K562 (cell line): ENCODE measurements around the gene RNF26. TPM values are rescaled to one million over a fixed set of nuclear protein-coding genes. Genes with fewer than 3 reads are reported as not detected.

Source experiments
- BCL6 ChIP-seq: fragments of 250-450 bp; sonication (Bioruptor Pico); IDR thresholded peaks from 2 replicates; pipeline ENCODE4 v1.4.0; 2020
- CXXC5 ChIP-seq: fragments of 250-450 bp; sonication (Bioruptor Pico); IDR thresholded peaks from 2 replicates; pipeline ENCODE4 v1.8.0; 2022; ENCODE audit warnings: inconsistent platforms, mild to moderate bottlenecking, moderate library complexity
- DDX20 ChIP-seq: fragments of 450-650 bp; IDR thresholded peaks from 2 replicates; pipeline ENCODE4 v1.6.1; 2016; ENCODE audit warnings: missing genetic modification characterization, low read depth, mild to moderate bottlenecking, missing compliant biosample characterization, moderate library complexity
- HLTF ChIP-seq: fragments of 450-650 bp; IDR thresholded peaks from 2 replicates; pipeline ENCODE4 v1.6.1; 2016
- KAT8 ChIP-seq: fragments of 450-650 bp; IDR thresholded peaks from 2 replicates; pipeline ENCODE4 v1.6.1; 2016; ENCODE audit warnings: low read depth, mild to moderate bottlenecking
- LEF1 ChIP-seq: fragments of 450-650 bp; IDR thresholded peaks from 2 replicates; pipeline ENCODE4 v1.6.1; 2016; ENCODE audit warnings: mild to moderate bottlenecking
- NFRKB ChIP-seq: fragments of 450-650 bp; IDR thresholded peaks from 2 replicates; pipeline ENCODE4 v1.6.1; 2016; ENCODE audit warnings: low read depth
- RBM34 ChIP-seq: fragments of 200-400 bp; formaldehyde crosslinking; IDR thresholded peaks from 2 replicates; pipeline ENCODE4 v1.6.1; 2018; ENCODE audit warnings: low read length, borderline replicate concordance; ENCODE audit not compliant: insufficient read depth
- SMC3 ChIP-seq: conservative IDR thresholded peaks from 2 replicates; pipeline ENCODE4 v1.6.1; 2011; ENCODE audit warnings: low read depth, low read length, improper control_type of control experiment; ENCODE audit not compliant: insufficient read depth
- SOX6 ChIP-seq: fragments of 450-650 bp; IDR thresholded peaks from 2 replicates; pipeline ENCODE4 v1.6.1; 2014; ENCODE audit warnings: mild to moderate bottlenecking
- SREBF2 ChIP-seq: sonication (generic); formaldehyde crosslinking; IDR thresholded peaks from 2 replicates; pipeline ENCODE4 v1.4.0; 2020; ENCODE audit warnings: mild to moderate bottlenecking, missing genetic modification reagents
- TGIF2 ChIP-seq: sonication (generic); formaldehyde crosslinking; IDR thresholded peaks from 2 replicates; pipeline ENCODE4 v1.8.1; 2022; ENCODE audit warnings: mild to moderate bottlenecking, missing genetic modification reagents, moderate library complexity
- ZNF696 ChIP-seq: fragments of 250-450 bp; sonication (Bioruptor Pico); conservative IDR thresholded peaks from 2 replicates; pipeline ENCODE4 v1.4.0; 2020; ENCODE audit warnings: mild to moderate bottlenecking, moderate library complexity
- polyA plus RNA-seq, 8 experiments: library from polyadenylated mRNA; depleted of rRNA in 4 of 8; stranded (reverse) in 5 of 8; unstranded in 3 of 8; fragments of >200 nt; fragmentation: Nextera tagmentation in 2 of 8; fragmentation: Illumina TruSeq in 1 of 8; extraction: Ambion mirVana in 2 of 8; extraction: Trizol in 1 of 8; gene quantifications; 2 replicates each; pipeline versions ENCODE4 v1.2.1 to v1.2.3, GENCODE V29; 2011 to 2014; ENCODE audit warnings: inconsistent platforms in 1 of 8, missing spikeins in 1 of 8
- total RNA-seq, 7 experiments: library from RNA; depleted of rRNA in 6 of 7; stranded (reverse); fragments of >200 nt in 6 of 7; fragmentation: Illumina TruSeq in 2 of 7; extraction: Trizol in 2 of 7; gene quantifications; 2 replicates each; pipeline versions ENCODE4 v1.2.1 to v1.2.3, GENCODE V29; 2011 to 2021; ENCODE audit warnings: low replicate concordance in 1 of 7
- TF ChIP-seq, protein P1 (sequence below): fragments of 250-450 bp; sonication (Bioruptor Pico); IDR thresholded peaks from 2 replicates; pipeline ENCODE4 v1.5.0; 2021; ENCODE audit warnings: mild to moderate bottlenecking, borderline replicate concordance
- TF ChIP-seq, protein P2 (sequence below): sonication (generic); formaldehyde crosslinking; IDR thresholded peaks from 2 replicates; pipeline ENCODE4 v1.8.0; 2023; ENCODE audit warnings: mild to moderate bottlenecking, missing genetic modification reagents
- TF ChIP-seq, protein P3 (sequence below): sonication (generic); formaldehyde crosslinking; IDR thresholded peaks from 2 replicates; pipeline ENCODE4 v1.5.0; 2020; ENCODE audit warnings: missing genetic modification reagents
- TF ChIP-seq, protein P4 (sequence below): fragments of 450-650 bp; IDR thresholded peaks from 2 replicates; pipeline ENCODE4 v1.7.0; 2016; ENCODE audit warnings: borderline replicate concordance
- TF ChIP-seq, protein P5 (sequence below): fragments of 250-450 bp; sonication (Bioruptor Pico); IDR thresholded peaks from 2 replicates; pipeline ENCODE4 v1.4.0; 2020; ENCODE audit warnings: borderline replicate concordance

Gene RNF26
- total and polyA plus RNA-seq, 9 of the 15 experiments (the other 6 are each of a cell fraction or from before 2014, with no cell fraction given): 5.3 to 53.6 (median 12.7) TPM

DNA sequence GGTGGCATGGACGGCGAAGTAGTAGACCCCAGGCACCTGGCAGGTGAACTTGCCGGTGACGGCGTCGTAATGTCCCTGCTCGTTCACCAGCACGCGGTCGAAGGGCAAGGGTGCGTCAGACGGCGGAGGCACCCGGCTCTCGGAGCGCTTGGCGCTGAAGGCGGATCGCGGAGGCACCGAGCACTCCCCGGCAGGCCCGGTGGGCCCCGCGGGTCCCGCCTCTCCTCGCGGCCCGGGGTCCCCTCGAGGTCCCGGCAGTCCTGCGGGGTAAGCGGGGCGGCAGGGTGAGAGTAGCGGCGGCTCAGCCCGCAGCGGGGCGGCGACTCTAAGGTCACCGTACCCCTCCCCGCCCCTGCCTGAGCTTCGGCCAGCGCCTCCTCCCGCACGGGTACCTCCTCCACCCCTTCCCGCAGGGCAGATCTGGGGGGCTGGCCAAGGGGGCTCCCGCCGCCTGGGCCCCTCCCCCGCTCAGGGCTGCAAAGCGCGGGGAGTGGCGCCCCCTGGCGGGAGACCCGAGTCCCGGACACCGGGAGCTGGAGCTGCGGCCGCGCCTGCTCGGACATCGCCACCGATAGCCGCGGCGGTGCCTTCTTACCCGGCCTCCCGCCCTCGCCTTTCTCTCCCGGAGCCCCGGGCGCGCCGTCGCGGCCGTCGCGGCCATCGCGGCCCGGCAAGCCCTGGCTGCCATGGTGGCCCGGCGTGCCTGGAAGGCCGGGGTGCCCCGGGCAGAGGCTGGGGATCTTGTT is 5.4 kb downstream of the RNF26 start (continued):
- TF ChIP-seq, protein P1, sequence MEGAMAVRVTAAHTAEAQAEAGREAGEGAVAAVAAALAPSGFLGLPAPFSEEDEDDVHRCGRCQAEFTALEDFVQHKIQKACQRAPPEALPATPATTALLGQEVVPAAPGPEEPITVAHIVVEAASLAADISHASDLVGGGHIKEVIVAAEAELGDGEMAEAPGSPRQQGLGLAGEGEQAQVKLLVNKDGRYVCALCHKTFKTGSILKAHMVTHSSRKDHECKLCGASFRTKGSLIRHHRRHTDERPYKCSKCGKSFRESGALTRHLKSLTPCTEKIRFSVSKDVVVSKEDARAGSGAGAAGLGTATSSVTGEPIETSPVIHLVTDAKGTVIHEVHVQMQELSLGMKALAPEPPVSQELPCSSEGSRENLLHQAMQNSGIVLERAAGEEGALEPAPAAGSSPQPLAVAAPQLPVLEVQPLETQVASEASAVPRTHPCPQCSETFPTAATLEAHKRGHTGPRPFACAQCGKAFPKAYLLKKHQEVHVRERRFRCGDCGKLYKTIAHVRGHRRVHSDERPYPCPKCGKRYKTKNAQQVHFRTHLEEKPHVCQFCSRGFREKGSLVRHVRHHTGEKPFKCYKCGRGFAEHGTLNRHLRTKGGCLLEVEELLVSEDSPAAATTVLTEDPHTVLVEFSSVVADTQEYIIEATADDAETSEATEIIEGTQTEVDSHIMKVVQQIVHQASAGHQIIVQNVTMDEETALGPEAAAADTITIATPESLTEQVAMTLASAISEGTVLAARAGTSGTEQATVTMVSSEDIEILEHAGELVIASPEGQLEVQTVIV: no peak
- TF ChIP-seq, protein P2, sequence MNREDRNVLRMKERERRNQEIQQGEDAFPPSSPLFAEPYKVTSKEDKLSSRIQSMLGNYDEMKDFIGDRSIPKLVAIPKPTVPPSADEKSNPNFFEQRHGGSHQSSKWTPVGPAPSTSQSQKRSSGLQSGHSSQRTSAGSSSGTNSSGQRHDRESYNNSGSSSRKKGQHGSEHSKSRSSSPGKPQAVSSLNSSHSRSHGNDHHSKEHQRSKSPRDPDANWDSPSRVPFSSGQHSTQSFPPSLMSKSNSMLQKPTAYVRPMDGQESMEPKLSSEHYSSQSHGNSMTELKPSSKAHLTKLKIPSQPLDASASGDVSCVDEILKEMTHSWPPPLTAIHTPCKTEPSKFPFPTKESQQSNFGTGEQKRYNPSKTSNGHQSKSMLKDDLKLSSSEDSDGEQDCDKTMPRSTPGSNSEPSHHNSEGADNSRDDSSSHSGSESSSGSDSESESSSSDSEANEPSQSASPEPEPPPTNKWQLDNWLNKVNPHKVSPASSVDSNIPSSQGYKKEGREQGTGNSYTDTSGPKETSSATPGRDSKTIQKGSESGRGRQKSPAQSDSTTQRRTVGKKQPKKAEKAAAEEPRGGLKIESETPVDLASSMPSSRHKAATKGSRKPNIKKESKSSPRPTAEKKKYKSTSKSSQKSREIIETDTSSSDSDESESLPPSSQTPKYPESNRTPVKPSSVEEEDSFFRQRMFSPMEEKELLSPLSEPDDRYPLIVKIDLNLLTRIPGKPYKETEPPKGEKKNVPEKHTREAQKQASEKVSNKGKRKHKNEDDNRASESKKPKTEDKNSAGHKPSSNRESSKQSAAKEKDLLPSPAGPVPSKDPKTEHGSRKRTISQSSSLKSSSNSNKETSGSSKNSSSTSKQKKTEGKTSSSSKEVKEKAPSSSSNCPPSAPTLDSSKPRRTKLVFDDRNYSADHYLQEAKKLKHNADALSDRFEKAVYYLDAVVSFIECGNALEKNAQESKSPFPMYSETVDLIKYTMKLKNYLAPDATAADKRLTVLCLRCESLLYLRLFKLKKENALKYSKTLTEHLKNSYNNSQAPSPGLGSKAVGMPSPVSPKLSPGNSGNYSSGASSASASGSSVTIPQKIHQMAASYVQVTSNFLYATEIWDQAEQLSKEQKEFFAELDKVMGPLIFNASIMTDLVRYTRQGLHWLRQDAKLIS (CRISPR knock-in tag): no peak
- TF ChIP-seq SOX6 (peak; percentile 58; the same call in 1 of the 2 replicates), KAT8 (no peak), SMC3 (peak; percentile 58; the same call in 1 of the 2 replicates), HLTF (no peak), DDX20 (no peak), ZNF696 (CRISPR knock-in tag) (no peak), RBM34 (no peak), TGIF2 (CRISPR knock-in tag) (no peak), CXXC5 (peak; percentile 82), LEF1 (no peak), SREBF2 (CRISPR knock-in tag) (no peak), NFRKB (no peak), BCL6 (CRISPR knock-in tag) (no peak)
- TF ChIP-seq, protein P3, sequence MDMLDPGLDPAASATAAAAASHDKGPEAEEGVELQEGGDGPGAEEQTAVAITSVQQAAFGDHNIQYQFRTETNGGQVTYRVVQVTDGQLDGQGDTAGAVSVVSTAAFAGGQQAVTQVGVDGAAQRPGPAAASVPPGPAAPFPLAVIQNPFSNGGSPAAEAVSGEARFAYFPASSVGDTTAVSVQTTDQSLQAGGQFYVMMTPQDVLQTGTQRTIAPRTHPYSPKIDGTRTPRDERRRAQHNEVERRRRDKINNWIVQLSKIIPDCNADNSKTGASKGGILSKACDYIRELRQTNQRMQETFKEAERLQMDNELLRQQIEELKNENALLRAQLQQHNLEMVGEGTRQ (CRISPR knock-in tag): no peak
- TF ChIP-seq, protein P4, sequence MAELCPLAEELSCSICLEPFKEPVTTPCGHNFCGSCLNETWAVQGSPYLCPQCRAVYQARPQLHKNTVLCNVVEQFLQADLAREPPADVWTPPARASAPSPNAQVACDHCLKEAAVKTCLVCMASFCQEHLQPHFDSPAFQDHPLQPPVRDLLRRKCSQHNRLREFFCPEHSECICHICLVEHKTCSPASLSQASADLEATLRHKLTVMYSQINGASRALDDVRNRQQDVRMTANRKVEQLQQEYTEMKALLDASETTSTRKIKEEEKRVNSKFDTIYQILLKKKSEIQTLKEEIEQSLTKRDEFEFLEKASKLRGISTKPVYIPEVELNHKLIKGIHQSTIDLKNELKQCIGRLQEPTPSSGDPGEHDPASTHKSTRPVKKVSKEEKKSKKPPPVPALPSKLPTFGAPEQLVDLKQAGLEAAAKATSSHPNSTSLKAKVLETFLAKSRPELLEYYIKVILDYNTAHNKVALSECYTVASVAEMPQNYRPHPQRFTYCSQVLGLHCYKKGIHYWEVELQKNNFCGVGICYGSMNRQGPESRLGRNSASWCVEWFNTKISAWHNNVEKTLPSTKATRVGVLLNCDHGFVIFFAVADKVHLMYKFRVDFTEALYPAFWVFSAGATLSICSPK: no peak
- TF ChIP-seq, protein P5, sequence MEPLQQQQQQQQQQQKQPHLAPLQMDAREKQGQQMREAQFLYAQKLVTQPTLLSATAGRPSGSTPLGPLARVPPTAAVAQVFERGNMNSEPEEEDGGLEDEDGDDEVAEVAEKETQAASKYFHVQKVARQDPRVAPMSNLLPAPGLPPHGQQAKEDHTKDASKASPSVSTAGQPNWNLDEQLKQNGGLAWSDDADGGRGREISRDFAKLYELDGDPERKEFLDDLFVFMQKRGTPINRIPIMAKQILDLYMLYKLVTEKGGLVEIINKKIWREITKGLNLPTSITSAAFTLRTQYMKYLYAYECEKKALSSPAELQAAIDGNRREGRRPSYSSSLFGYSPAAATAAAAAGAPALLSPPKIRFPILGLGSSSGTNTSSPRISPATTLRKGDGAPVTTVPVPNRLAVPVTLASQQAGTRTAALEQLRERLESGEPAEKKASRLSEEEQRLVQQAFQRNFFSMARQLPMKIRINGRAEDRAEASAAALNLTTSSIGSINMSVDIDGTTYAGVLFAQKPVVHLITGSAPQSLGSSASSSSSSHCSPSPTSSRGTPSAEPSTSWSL (CRISPR knock-in tag): no peak
